Upper lobe of left lung (tissue), 4 donors: ENCODE measurements around the gene KIFBP.

ENCODE experiments used
- CTCF ChIP-seq, 6 experiments: fragments of 450-650 bp in 4 of 6; fragments of 200-600 bp in 2 of 6; sonication (generic) in 2 of 6; IDR thresholded peaks; one replicate each; pipeline ENCODE4 v1.5.1; 2016 to 2019; ENCODE audit warnings: antibody characterized with exemption in 6 of 6
- POLR2AphosphoS5 ChIP-seq, 2 donors: sonication (generic); formaldehyde crosslinking; IDR thresholded peaks; one replicate each; pipeline ENCODE4 v1.5.1; 2017; ENCODE audit warnings: antibody characterized with exemption in 2 of 2

- TF ChIP-seq POLR2AphosphoS5 (IDR thresholded peaks at IDR 0.05) (peak in 1 of 2 donors; percentile 46), CTCF (IDR thresholded peaks at IDR 0.05) (no peak)
Measured at GRCh38 chr10:69049566-69049961, 61.0 kb downstream of the KIFBP start.
